ENCODE data around the gene MAGIX. TPM values are rescaled to one million over a fixed set of nuclear protein-coding genes. Genes with fewer than 3 reads are reported as not detected.

Gene MAGIX
- polyA plus RNA-seq, 1 of the 3 experiments (the other 2 are of a cell fraction), result 1.1 TPM

- Histone ChIP-seq H3K9ac (no peak overlapping the region), H3K36me3 (replicated peaks in 1 of 2; ENCODE audit: control insufficient read depth in 1 of 2, insufficient read depth in 2 of 2, low read length in 1 of 2) (no peaks in the 10 kb centered on the region), H3K9me3 (no peaks in the 10 kb centered on the region), H3K4me1 (ENCODE audit: control insufficient read depth in 1 of 2, insufficient read depth in 2 of 2, low read depth in 1 of 2, low read length in 1 of 2) (peaks cover 4 to 11% of the 10 kb centered on the region in 2 experiments; a peak in 1 of 4 replicates), H3K4me2 (peak overlapping the region; percentile 69), H4K20me1 (ENCODE audit: insufficient read depth) (no peaks in the 10 kb centered on the region), H3K79me2 (ENCODE audit: insufficient read depth) (peaks cover 9% of the 10 kb centered on the region; the same call in 1 of the 2 replicates), H3K27me3 (ENCODE audit: insufficient read depth) (no peaks in the 10 kb centered on the region; the same call in 1 of the 2 replicates), H3K27ac (ENCODE audit: low read depth in 2 of 2, low read length in 1 of 2) (peak overlapping the region in 1 of 2 experiments; percentile 75; a peak in 2 of 4 replicates), H3K9me2 (no peaks in the 10 kb centered on the region), H3F3A (replicated peaks; ENCODE audit: insufficient read depth) (peaks cover 9% of the 10 kb centered on the region), H3K4me3 (ENCODE audit: low read depth in 2 of 2, low read length in 1 of 2) (no peak overlapping the region; a peak in 1 of 4 replicates), H2AFZ (ENCODE audit: low read depth) (no peak overlapping the region; the same call in 1 of the 2 replicates)
- 67% methylated on average over 3 of the region's 3 CpGs for WGBS (ENCODE audit: low lambda C conversion rate)
- ChIA-PET CTCF (interaction anchor here (0.8 kb wide), 1 partner anchor 12 kb away, joined by 3 read pairs; no protein-coding TSS in a partner anchor), POLR2A (no interaction called here)
- DNase-seq, result no peak
- TF ChIP-seq RXRA (IDR thresholded peaks at IDR 0.05; ENCODE audit: borderline replicate concordance, low read depth) (no peak), EZH2phosphoT487 (IDR thresholded peaks at IDR 0.05; ENCODE audit: borderline replicate concordance, low read depth) (no peak), CTCF (IDR thresholded peaks at IDR 0.05) (no peak), GABPA (IDR thresholded peaks at IDR 0.05; ENCODE audit: low read depth) (no peak), USF2 (IDR thresholded peaks at IDR 0.05; ENCODE audit: borderline replicate concordance, low read depth, low read length) (no peak), NRF1 (IDR thresholded peaks at IDR 0.05; ENCODE audit: low read depth, low read length) (no peak), MEF2A (IDR thresholded peaks at IDR 0.05; ENCODE audit: borderline replicate concordance, low read depth) (no peak), MXI1 (IDR thresholded peaks at IDR 0.05; ENCODE audit: low read depth, low read length) (no peak), SIN3A (IDR thresholded peaks at IDR 0.05; ENCODE audit: borderline replicate concordance, low read depth, low read length) (no peak), TEAD4 (IDR thresholded peaks at IDR 0.05; ENCODE audit: borderline replicate concordance, insufficient read depth) (no peak), USF1 (IDR thresholded peaks at IDR 0.05; ENCODE audit: borderline replicate concordance, low read depth) (no peak), MAX (IDR thresholded peaks at IDR 0.05; ENCODE audit: low read depth) (no peak), ELF1 (IDR thresholded peaks at IDR 0.05) (no peak), GATA2 (CRISPR knock-in tag; IDR thresholded peaks at IDR 0.05) (no peak), POLR2AphosphoS5 (IDR thresholded peaks at IDR 0.05; ENCODE audit: low read depth, low read length) (no peak), TCF12 (IDR thresholded peaks at IDR 0.05) (no peak), EP300 (IDR thresholded peaks at IDR 0.05; ENCODE audit: borderline replicate concordance in 1 of 2, low read depth in 1 of 2, low read length in 1 of 2) (no peak)
Observed at GRCh38 chrX:49167740-49168108, 5.2 kb downstream of the MAGIX start.

All from SK-N-SH (cell line).